Measurements from ENCODE around the gene RNF113A.
A peak's percentile ranks its signal among the peaks of the same experiment; 100 is the strongest.
"Not testable (repeated sequence)": the region's sequence is repeated elsewhere in the genome, so short reads cannot be mapped to it uniquely, and the experiment has no call there.

RNF113A gene

DNA sequence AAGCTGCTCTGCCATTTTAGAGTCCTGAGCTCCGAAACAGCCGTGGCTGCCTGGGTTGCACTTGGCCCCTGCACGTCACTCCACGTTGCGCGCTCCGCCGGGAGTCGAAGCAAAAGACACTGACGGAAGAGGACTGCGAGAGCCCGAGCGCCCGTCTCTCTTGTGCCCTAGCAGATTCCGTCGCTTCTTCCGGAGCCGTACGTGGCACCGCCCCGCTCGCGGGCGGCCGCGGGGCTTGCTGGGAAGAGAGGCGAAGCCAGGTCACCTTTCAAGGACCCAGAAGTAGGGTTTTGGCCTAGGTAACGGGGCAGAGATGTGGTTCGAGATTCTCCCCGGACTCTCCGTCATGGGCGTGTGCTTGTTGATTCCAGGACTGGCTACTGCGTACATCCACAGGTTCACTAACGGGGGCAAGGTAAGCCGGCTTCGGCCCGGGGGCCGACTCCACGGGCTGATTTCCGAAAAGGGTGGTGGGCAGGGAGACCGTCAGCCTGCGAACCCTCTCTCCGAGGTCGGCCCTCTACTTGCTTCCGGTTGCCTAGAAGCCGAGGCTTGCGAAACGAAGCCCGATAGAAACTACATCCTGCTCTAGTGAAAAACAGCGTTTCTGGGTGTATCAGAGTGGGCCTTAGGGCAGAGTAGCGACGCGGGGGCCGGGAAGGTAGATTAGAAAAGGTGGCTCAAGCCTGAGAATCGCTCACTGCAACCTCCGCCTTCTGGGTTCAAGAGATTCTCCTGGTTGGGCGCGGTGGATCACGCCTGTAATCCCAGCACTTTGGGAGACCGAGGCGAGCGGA, at the start of gene RNF113A, which contains the start of gene NDUFA1:
RNF113A (minus strand) TSS at position 135 of the 797 bp plus-strand sequence; CDS start at position 15, 120 bp downstream.
NDUFA1 (plus strand) TSS at position 234 of the 797 bp plus-strand sequence; CDS start at position 314, 80 bp downstream.
- peak; percentile 73 for DNase-seq (ENCODE audit: low read depth)

DNA sequence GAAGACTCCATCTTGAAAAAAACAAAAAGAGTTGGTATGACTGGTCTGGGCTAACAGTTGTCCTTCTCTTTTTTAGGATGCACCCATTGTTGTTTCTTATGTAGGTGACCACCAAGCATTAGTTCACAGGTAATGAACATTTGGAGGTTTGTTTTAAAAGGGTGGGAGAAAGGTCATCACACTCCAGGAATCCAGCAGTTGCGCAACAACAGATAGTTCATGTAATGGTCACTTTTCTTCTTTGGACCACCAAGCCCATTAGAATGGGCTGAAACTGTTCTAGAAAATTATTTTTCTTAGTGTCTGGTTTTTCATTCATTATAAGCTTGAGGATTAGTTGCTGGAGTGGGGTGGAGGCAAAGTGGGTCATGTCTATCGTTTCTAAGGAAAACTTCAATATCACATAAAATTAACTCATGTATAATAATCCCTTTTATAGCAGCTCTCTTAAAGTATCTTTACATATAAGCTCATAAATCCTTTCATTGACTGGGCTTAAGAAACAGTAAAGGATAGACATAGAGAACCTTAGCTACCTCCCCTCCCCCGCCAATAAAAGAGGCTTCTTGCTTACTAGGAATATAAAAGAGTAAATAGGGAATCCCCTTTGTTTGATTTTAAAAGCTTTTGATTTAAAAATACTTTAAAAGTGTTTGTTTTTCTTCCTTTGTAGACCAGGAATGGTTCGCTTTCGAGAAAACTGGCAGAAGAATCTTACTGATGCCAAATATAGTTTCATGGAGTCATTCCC, 48.5 kb upstream of the RNF113A start:
- DNase-seq (ENCODE audit: low read depth), result no peak

DNA sequence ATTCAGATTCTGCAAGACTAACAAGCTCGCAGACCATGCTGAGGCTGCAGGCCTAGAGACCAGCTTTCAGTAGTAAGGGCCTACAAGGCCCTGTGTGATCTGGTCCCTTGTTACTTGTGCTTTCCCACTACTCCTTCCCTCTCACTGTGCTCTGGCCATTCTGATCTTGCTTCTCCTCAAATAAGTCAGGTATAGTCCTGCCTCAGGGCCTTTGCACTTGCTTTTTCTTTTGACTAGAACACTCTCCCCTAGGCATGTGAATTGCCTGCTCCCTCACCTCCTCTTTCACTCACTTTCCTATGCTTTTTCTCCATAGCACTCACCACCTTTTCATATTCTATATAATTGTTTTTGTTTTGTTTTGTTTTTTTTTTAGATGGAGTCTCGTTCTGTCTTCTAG, 46.3 kb upstream of the RNF113A start:
- no peak for DNase-seq (ENCODE audit: low read depth)

DNA sequence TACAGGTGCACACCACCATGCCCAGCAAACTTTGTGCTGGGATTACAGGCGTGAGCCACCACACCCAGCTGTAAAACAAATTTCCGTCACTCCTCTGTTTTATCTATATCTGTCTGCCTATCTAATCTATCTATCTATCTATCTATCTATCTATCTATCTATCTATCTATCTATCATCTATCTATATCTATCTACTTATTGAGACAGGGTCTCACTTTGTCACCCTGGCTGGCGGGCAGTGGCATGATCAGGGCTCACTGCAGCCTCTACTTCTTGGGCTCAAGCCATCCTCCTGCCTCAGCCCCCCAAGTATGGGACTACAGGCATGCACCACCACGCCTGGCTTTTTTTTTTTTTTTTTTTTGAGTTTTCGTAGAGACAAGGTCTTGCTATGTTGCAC, 44.8 kb upstream of the RNF113A start:
- no peak for DNase-seq (ENCODE audit: low read depth)

DNA sequence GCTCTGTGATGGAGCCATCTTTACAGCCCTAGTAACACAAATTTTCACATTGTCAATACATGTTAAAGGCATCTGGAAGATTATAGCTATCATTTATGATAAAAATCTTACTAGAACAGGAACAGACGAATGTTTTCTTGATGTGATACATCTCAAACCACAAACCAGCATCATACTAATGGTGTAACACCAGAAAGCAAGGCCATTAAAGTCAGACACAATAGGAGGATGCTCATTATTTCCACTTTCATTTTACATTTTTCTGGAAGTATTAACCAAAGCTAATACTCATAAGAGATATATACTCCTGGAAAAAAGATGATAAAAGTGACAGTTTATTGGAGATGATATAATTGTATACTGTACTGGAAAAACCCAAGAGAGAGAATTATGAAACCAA, 29.4 kb upstream of the RNF113A start:
- no peak for DNase-seq (ENCODE audit: low read depth)

DNA sequence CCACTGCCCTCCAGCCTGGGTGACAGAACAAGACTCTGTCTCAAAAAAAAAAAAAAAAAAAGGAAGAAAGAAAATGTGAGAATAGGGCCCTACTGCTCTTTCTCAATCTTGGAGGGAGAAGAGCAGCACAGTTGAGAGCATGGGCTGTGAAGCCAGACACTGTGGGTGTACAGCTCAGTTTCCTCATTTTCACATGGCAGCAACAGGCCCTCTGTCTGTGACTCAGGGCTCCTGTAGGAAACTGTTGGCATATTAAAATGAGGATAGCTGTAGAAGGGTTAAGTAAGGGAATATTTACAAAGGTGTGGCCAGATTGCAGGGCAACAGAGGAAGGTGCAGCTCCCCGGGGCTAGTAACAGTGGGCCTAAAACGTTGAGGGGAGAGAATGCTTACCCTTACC, 27.6 kb upstream of the RNF113A start:
- no peak for DNase-seq (ENCODE audit: low read depth)

DNA sequence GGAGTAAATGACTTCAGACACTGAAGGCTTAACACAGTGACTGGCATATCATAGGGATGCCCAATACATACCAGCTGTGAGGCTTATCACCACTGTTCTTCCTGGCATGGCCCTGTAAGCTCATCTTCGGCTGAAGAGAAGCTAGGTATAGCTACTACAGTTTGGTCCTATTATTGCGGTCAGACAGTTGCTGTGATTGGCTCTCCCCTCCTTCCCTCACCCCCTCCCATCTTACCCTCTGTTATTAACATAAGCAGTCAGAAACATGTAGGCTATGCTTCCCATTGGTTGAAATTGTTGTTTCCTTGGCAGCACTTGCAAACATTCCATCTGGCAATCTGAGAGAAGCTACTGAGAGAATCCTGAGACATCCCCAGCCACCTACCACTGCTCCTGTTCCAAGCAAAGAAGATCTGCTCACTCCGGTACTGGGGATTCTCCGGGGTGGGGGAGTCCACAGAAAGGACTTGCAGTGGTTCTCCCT, 24.4 kb upstream of the RNF113A start, which contains the start of gene AKAP14:
AKAP14 (plus strand) TSS at position 51 of the 484 bp plus-strand sequence. CDS start 7,331 bp downstream, outside the sequence.
- DNase-seq (ENCODE audit: low read depth), result no peak

DNA sequence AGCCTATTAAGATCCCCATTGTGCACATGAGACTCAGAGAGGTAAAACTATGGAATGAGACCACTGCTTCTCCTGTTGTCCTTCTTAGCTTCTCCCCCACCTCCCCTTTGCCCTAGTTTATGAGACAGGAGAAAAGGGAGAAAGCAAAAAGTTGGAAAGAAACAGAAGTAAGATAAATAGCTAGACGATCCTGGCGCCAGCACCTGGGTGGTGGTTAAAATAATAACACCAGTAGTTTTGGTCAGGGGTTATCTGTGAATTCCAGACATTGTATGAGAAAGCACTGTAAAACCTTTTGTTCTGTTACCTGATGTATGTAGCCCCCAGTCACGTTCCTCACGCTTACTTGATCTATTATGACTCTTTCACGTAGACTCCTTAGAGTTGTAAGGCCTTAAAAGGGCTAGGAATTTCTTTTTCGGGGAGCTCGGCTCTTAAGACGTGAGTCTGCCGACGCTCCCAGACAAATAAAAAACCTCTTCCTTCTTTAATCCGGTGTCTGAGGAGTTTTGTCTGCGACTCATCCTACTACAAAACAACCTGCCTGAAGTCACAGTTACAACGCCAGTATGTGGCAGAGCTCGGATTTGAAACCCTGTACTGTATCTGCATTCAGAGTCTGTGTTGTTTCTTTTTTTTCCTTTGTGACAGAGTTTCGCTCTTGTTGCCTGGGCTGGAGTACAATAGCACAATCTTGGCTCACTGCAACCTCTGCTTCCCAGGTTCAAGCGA, 20.6 kb upstream of the RNF113A start:
- not testable (repeated sequence) for DNase-seq (ENCODE audit: low read depth)

DNA sequence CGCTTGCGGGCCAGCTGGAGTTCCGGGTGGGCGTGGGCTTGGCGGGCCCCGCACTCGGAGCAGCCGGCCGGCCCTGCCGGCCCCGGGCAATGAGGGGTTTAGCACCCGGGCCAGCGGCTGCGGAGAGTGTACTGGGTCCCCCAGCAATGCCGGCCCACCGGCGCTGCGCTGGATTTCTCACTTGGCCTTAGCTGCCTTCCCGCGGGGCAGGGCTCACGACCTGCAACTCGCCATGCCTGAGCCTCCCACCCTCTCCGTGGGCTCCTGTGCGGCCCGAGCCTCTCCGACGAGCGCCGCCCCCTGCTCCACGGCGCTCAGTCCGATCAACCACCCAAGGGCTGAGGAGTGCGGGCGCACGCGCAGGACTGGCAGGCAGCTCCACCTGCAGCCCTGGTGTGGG, 19.1 kb upstream of the RNF113A start:
- not testable (repeated sequence) for DNase-seq (ENCODE audit: low read depth)

DNA sequence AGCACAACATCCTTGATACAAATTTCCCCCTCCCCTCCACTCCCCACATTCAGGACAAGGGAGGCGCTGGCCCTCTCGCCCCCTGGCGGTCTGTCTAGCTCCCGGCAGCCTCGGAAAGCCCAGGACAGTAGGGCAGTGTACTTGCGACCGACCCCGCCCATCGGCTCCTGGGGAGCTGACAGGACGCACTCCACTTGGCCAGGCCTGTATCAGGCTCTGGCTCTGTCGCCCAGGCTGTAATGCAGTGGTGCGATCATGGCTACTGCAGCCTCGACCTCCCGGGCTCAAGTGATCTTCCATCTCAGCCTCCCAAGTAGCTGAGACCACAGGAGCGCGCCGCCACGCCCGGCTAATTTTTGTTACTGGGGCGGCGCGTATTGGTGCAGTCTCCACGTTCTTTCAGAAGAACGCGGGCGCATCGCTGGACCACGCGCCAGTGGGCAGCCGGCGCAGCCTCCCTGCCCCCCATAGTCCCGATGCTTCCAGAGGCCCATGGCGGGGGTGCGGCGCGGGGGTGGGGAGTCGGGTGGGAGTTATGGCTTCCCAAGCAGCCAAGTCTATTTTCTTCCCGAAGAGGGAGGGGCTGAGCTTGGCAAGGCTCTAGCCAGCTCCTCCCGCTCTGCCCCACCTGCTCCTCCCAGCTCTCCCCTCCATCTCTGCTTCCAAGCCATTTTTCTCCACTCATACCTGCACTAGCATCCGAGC, 16.3 kb upstream of the RNF113A start:
- no peak for DNase-seq (ENCODE audit: low read depth)

DNA sequence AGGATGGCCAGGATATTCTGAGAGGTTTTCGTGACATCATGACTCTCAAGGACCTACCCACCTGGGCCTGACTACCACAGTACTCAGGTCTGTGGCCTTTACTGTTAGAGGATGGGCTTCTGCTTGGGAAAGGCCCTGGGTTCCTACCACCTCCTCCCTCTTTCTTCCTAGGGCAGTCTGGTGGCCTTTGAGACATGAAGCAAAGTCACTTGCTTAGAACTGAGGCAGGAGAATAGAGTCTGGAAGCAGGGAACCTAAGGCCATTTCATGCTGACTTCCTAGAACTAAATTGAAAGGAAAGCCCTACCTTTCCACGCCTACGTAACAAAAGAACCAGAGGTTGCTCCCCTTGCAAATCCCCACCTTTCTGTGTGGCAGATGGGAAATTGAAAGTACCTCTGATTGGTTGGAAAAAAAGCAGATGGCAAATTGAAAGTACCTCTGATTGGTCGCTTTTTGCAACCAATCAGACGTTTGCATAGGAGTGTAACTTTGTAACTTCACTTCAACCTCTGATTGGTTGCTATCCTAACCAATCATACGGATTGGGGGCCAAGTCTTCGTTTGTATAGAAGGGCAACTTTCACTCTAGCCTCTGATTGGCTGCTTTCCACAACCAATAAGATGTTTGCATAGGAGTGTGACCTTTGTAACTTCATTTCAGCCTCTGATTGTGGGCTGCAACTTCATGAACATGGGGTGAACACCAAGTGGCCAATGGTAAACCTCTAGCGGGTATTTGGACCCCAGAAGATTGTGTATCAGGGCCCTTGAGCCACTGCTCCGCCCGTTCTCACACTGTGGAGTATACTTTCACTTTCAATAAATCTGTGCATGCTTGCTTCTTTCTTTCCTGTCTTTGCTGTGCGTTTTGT, 14.3 kb upstream of the RNF113A start:
- DNase-seq (ENCODE audit: low read depth), result no peak

DNA sequence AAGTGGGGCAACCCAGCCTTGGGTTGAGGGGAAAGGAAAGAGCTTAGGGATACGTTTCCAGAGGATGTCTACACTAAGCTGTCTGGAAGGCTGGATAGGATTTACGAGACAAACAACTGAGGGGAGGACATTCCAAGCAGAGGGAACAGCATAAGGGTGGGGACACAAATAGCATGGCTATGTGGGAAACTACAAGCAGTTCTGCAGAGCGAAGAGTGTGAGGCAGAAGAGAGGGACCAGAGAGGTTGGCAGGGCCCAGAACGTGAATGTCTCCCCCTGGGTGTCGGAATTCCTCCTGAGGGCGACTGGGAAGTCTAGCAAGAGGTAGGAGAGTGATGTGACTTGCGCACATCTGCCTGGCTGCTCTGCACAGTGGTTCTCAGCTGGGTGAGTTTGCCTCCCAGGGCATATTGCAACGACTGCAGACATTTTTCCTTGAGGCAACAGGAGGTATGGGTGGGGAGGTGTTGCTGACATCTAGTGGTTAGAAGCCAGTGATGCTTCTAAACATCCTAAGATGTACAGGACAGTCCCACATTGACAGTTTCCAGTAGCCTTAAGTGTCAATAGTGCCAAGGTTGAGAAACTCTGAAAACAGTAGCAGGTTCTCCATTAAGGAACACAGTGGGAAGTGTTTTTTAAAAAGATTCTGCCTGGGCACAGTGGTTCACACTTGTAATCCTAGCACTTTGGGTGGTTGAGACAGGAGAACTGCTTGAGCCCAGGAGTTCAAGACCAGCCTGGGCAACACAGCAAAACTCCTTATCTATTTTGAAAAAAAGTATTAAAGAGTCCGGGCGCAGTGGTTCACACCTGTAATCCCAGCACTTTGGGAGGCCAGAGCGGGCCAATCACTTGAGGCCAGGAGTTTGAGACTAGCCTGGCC, 9.3 kb upstream of the RNF113A start:
- DNase-seq (ENCODE audit: low read depth), result no peak

DNA sequence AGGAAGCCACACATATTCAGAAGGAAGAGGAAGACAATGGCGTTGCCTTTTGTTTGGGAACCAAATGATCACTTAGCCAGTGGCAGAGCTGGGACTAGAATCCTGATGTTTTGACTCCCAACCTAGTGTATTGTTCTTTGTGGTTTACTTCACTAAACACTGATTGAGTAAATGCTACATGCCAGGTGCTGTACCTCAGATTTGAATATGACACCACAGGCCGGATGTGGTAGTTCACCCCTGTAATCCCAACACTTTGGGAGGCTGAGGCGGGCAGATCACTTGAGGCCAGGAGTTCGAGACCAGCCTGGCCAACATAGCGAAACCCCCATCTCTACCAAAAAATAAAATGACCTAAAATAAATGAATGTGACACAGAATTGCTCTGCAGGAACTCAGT, 8.5 kb upstream of the RNF113A start:
- no peak for DNase-seq (ENCODE audit: low read depth)

DNA sequence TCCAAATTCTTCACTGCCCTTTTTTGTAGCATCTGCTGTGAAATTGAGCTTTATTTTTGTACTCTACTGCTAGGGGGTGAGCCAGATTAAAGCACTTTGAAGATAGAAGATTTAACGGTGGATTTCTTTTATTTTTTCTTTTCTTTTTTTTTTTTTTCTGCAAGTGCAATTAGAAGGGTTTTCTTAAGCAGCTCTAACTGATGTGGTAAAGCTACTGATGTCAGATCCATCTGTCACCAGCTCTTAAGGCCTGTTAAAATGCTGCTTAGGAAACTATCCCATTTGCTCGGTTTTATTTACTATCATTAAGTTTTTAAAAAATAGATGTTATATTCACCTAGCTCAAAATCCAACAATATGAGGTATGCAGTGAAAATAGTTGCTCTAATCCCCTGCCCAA, 7.2 kb upstream of the RNF113A start:
- DNase-seq (ENCODE audit: low read depth), result no peak

DNA sequence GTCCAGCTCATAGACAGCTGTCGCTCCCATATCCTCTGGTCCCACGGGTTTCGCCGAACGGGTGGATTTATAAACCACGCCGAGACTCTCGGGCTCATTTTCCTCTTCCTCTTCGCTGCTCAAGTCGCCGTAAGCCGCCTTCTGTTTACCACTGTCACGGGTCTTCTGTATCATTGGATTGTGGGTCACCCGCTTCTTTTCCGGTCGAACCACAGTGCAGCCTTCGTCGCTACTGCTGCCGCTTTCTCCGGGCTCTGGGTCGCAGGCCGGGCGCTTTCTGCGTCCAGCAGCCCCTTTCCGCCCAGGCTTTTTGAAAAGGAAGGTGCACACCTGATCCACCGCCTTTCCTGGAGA, 311 bp downstream of the RNF113A start:
- no peak for DNase-seq (ENCODE audit: low read depth)

DNA sequence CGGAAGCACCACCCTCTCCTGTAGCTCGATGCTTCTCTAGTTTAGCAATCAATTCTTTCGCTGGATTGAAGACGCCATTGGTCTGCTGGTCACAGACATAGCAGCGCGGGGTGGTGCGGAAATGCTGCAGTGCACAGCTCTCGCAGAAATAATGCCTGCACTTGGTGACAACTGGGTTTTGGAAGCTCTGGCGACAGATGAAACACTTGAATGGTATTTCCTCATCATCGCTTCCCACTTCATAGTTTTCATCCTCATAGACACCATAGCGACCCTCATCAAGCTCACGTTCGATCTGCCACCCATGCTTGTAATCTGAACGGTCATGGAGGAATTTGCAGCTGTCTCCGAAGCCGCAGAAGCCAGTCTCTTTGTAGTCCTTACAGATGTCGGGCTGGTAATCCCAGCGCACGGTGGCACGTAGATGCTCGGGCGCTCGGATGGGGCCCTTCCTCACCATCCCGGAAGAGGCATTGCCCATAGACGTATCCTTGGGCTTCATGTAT, 854 bp downstream of the RNF113A start:
- DNase-seq (ENCODE audit: low read depth), result no peak

DNA sequence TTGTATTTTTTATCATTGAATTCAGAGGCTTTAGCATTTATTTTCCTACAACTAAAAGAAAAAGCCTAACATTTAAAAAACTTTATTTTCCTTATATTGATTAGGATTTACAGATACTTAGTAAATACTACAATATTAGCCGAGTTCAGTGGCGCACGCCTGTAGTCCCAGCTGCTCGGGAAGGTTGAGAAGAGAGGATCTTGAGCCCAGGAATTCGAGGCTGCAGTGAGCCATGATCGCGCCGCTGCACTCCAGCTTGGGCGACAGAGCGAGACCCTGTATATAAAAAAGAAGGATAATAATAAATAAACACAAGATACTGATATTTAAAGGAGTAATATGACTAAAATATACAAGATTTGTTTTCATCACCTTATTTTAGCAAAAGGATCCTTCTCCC, 18.1 kb downstream of the RNF113A start:
- no peak for DNase-seq (ENCODE audit: low read depth)

DNA sequence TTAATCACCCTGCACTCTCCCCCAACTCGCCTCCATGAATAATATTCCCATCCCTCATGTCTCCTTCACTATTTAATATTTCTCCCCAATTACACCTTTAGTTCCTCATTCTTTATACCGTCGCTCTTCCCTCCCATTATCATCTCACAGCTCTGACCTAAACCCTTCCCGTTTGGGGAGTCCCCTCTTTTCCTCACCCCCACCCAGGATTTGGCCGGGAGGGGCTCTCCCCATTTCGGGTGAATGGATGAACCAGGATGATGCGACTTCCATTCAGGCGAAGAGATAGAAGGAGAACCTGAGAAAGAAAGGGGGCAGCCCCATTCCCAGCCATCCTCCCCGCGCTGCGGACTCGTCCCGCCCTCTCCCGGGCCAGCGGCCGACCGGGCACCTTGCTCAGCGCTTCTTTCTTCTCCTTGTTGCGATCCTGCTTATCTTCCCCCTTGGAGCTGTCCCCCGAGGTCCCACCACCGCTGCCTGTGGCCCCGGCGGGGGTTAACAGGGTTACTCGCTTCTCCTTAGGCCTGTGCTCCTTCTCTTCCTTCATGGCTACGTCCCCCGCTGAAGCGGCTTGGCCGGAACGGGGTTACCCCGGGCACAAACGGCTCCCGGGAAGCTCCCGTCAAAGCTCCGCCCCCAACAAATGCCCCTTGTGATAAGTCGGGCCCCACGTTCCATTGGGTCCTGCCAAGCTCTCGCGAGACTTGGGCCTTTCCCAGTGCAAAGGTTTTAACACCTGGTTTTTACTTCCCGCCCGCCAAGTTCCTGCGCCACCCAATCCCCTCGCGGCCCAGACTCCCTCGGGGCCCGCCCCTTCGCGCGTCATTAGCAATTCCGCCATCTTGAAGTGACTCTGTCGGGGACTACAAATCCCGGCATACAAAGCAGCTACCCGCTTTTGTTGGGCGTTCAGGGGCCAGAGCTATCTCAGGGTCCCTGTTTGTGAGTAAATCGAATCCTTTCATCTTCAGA, 18.9 kb downstream of the RNF113A start, which contains the start of gene UPF3B:
UPF3B (minus strand) TSS at position 582 of the 972 bp plus-strand sequence; CDS start at position 547, 35 bp downstream.
- peak; percentile 91 for DNase-seq (ENCODE audit: low read depth)

Measured in stimulated activated CD4-positive, alpha-beta T cell treated with anti-CD3 and anti-CD28 coated beads, Interleukin-2, amount 100 ng/mL, for 4 hours (primary cell).